HepG2 (cell line): ENCODE results near the gene ARIH2. TPM values are rescaled to one million over a fixed set of nuclear protein-coding genes. Genes with fewer than 3 reads are reported as not detected.
A peak's percentile ranks its signal among the peaks of the same experiment; 100 is the strongest.

ENCODE experiments used
- ATAC-seq: fragments of 200-7000 bp; cut with Tn5 transposase; 3 replicates; pipeline ENCODE4 v1.9.1; 2020; ENCODE audit warnings: mild to moderate bottlenecking, moderate library complexity
- BruUV-seq: library from RNA; stranded (reverse); fragments of 400-500 nt; replicated peaks from 2 replicates; lab custom pipeline; 2021; lab: Mats Ljungman, UMichigan
- CTCF ChIA-PET: fragments of 300-600 bp; formaldehyde crosslinking; extraction: SDS; loops from one replicate; lab custom pipeline; 2021; ENCODE audit warnings: low total read pairs, inconsistent platforms, low intra/inter-chr PET ratio; lab: Yijun Ruan, JAX
- POLR2A ChIA-PET: fragments of 350-600 bp; sonication (Branson Sonifier 250); formaldehyde crosslinking; loops from one replicate; lab custom pipeline; 2020; ENCODE audit warnings: antibody characterized with exemption, inconsistent platforms; lab: Yijun Ruan, JAX
- DNase-seq: peaks from one replicate; pipeline ENCODE4 v3.0.0-alpha.2; 2015; ENCODE audit warnings: low spot score
- FAIRE-seq: peaks from 3 replicates; lab custom pipeline; 2011; peaks lifted over from hg19 to GRCh38; lab: Jason Lieb, UNC
- H2AFZ ChIP-seq: one replicate; pipeline ENCODE4 v1.6.1; 2011; ENCODE audit warnings: low read length, inconsistent platforms
- H3K27ac ChIP-seq: fragments of 300-600 bp; 3 replicates; pipeline ENCODE4 v1.8.0; 2011; ENCODE audit warnings: mixed run types, mild to moderate bottlenecking, mixed read lengths, low read length, inconsistent platforms; ENCODE audit not compliant: insufficient read depth; ENCODE audit errors: extremely low read length
- H3K27me3 ChIP-seq, 2 experiments: fragments of 200-600 bp in 1 of 2; 2 replicates in 1 of 2; 3 replicates in 1 of 2; pipeline versions ENCODE4 v1.6.0 to v1.8.0; 2011; ENCODE audit warnings: low read length in 2 of 2, mild to moderate bottlenecking in 2 of 2, moderate library complexity in 2 of 2, inconsistent platforms in 1 of 2; ENCODE audit not compliant: insufficient read depth in 2 of 2, control insufficient read depth in 1 of 2
- H3K36me3 ChIP-seq, 2 experiments: fragments of 200-600 bp in 1 of 2; replicated peaks in 1 of 2; 2 replicates in 1 of 2; 3 replicates in 1 of 2; pipeline versions ENCODE4 v1.5.1 to v1.8.0; 2011; ENCODE audit warnings: low read length in 2 of 2, inconsistent platforms in 1 of 2; ENCODE audit not compliant: insufficient read depth in 2 of 2, control insufficient read depth in 1 of 2
- H3K4me1 ChIP-seq: 2 replicates; pipeline ENCODE4 v1.5.1; 2012; ENCODE audit warnings: low read length, inconsistent platforms; ENCODE audit not compliant: insufficient read depth
- H3K4me2 ChIP-seq: 2 replicates; pipeline ENCODE4 v1.6.0; 2011; ENCODE audit warnings: low read depth, low read length, inconsistent platforms
- H3K4me3 ChIP-seq, 3 experiments: fragments of 200-600 bp in 1 of 3; sonication (generic), shearing (Covaris generic) in 1 of 3; replicated peaks in 1 of 3; 2 replicates each; pipeline ENCODE4 v1.5.1; 2011 to 2016; ENCODE audit warnings: low read length in 3 of 3, inconsistent platforms in 2 of 3, low read depth in 2 of 3, mild to moderate bottlenecking in 2 of 3, control low read depth in 1 of 3, mixed read lengths in 1 of 3; ENCODE audit not compliant: insufficient read depth in 1 of 3
- H3K79me2 ChIP-seq: one replicate; pipeline ENCODE4 v1.6.1; 2011; ENCODE audit warnings: low read length, inconsistent platforms; ENCODE audit not compliant: insufficient read depth
- H3K9ac ChIP-seq: 2 replicates; pipeline ENCODE4 v1.6.0; 2011; ENCODE audit warnings: mild to moderate bottlenecking, low read depth, low read length, inconsistent platforms; ENCODE audit not compliant: insufficient read depth
- H3K9me3 ChIP-seq: 2 replicates; pipeline ENCODE4 v1.5.1; 2012; ENCODE audit warnings: mild to moderate bottlenecking, low read length
- H4K20me1 ChIP-seq: 2 replicates; pipeline ENCODE4 v1.6.0; 2011; ENCODE audit warnings: inconsistent platforms, mild to moderate bottlenecking, low read length, moderate library complexity; ENCODE audit not compliant: insufficient read depth
- HDAC2 ChIP-seq: sonication (generic); formaldehyde crosslinking; IDR thresholded peaks from 2 replicates; pipeline ENCODE4 v1.4.0; 2020; ENCODE audit warnings: missing genetic modification reagents
- KDM1A ChIP-seq: IDR thresholded peaks from 2 replicates; pipeline ENCODE4 v1.6.1; 2016; ENCODE audit warnings: missing compliant biosample characterization
- KLF16 ChIP-seq, 2 experiments: sonication (generic) in 1 of 2; formaldehyde crosslinking in 1 of 2; IDR thresholded peaks; 2 replicates each; pipeline versions ENCODE4 v1.6.1 to v1.8.0; 2016 to 2023; ENCODE audit warnings: missing genetic modification reagents in 2 of 2, missing compliant biosample characterization in 1 of 2
- NFYB ChIP-seq: sonication (generic); formaldehyde crosslinking; IDR thresholded peaks from 2 replicates; pipeline ENCODE4 v1.4.0; 2020; ENCODE audit warnings: missing genetic modification reagents
- ZC3H4 ChIP-seq: sonication (generic); formaldehyde crosslinking; IDR thresholded peaks from 2 replicates; pipeline ENCODE4 v1.4.0; 2020; ENCODE audit warnings: missing genetic modification reagents, borderline replicate concordance
- ZKSCAN1 ChIP-seq: fragments of 150-350 bp; IDR thresholded peaks from 2 replicates; pipeline ENCODE4 v1.6.1; 2014; ENCODE audit warnings: low read length
- ZNF230 ChIP-seq: sonication (generic); formaldehyde crosslinking; IDR thresholded peaks from 2 replicates; pipeline ENCODE4 v1.4.0; 2020; ENCODE audit warnings: mild to moderate bottlenecking, missing genetic modification reagents
- ZNF256 ChIP-seq: sonication (generic); formaldehyde crosslinking; conservative IDR thresholded peaks from 2 replicates; pipeline ENCODE4 v1.4.0; 2020; ENCODE audit warnings: missing genetic modification reagents
- ZNF782 ChIP-seq: sonication (generic); formaldehyde crosslinking; IDR thresholded peaks from 2 replicates; pipeline ENCODE4 v1.4.0; 2020; ENCODE audit warnings: missing genetic modification reagents, mild to moderate bottlenecking, borderline replicate concordance
- WGBS: methylation state at CpG from one replicate; pipeline ENCODE4 v1.1.6; 2017; ENCODE audit warnings: low lambda C conversion rate; 5-methylcytosine and 5-hydroxymethylcytosine counted together
- in situ Hi-C: cut with HindIII; loops from 2 replicates; pipeline ENCODE4 v1.10.0; 2017; ENCODE audit warnings: low pct_unique_long_range_greater_than_20kb; ENCODE audit not compliant: extremely low pct_ligation_motif_present
- intact Hi-C: fragments of 100-400 bp; cut with micrococcal nuclease; formaldehyde crosslinking; loops from one replicate; pipeline ENCODE4 v1.10.0; 2022; ENCODE audit not compliant: unreplicated experiment
- polyA plus RNA-seq, 8 experiments: library from polyadenylated mRNA; depleted of rRNA in 3 of 8; stranded (reverse) in 7 of 8; unstranded in 1 of 8; fragments of >200 nt; fragmentation: Illumina TruSeq in 4 of 8; extraction: Trizol in 4 of 8; gene quantifications; 2 replicates each; pipeline versions ENCODE4 v1.2.1 to v1.2.3, GENCODE V29; 2011 to 2016; ENCODE audit warnings: low read depth in 4 of 8, missing spikeins in 1 of 8, mixed read lengths in 1 of 8; ENCODE audit not compliant: insufficient read depth in 1 of 8
- total RNA-seq, 5 experiments: library from RNA; depleted of rRNA; stranded (reverse); fragments of >200 nt; fragmentation: Illumina TruSeq; extraction: Trizol; gene quantifications; 2 replicates each; pipeline ENCODE4 v1.2.3, GENCODE V29; 2016; ENCODE audit warnings: low read depth in 1 of 5
- TF ChIP-seq, protein P1 (sequence below): sonication (generic); formaldehyde crosslinking; IDR thresholded peaks from 2 replicates; pipeline ENCODE4 v1.4.0; 2020; ENCODE audit warnings: mild to moderate bottlenecking, low read depth, missing genetic modification reagents
- TF ChIP-seq, protein P2 (sequence below): sonication (generic); formaldehyde crosslinking; conservative IDR thresholded peaks from 2 replicates; pipeline ENCODE4 v1.8.0; 2022; ENCODE audit warnings: low read depth, missing genetic modification reagents
- TF ChIP-seq, protein P3 (sequence below): sonication (generic); formaldehyde crosslinking; IDR thresholded peaks from 2 replicates; pipeline ENCODE4 v1.5.0; 2020; ENCODE audit warnings: mild to moderate bottlenecking, missing genetic modification reagents, borderline replicate concordance

Gene ARIH2
- total and polyA plus RNA-seq, 2 of the 13 experiments (the other 11 are each of a cell fraction or from before 2014, with no cell fraction given), result 64.8 to 83.3 TPM

DNA sequence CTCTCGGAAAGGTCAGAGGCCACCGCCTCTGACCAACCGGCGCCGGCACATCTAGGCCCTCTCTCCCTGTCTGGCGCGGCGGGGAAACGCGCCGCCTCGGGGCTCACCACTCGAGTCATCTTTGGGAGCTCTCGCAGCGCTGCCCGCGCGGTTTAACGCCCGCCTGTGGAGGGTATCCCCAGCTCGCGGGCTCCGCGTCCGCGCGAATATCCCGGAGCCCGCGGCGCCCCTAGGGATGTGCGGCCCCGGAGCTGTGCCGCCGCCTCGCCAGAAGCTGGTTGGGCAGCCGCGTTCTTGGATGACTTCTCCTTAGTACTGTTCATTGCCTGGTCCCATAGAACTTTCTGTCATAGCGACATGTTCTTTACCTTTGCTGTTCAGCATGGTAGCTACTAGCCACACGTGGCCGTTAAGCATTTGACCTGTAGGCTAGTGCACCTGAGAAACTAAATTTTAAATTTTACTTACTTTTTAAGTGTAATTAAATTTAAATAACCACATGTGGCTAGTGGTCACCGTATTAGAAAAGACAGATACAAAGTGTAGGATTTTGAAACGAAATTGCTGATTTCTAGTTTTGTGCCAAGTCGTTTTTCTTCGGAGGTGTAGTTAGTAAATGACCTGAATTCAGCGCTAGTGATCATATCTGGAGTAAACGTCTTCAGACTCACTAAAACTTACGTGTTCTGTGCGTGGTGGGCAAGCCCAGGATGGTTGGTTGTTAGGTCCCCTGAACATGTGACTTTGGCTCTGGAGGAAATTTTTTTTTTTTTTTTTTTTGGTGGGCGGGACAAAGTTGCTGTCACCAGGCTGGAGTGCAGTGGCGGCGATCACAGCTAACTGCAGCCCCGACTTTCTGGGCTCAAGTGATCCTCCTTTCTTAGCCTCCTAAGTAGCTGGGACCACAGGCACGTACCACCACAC is 835 bp downstream of the ARIH2 start:
- TSS peak; percentile 66 for BruUV-seq
- Histone ChIP-seq H4K20me1 (peaks cover 10% of the 10 kb centered on the region), H3K79me2 (peaks cover 41% of the 10 kb centered on the region), H3K36me3 (peaks cover 3 to 15% of the 10 kb centered on the region in 2 experiments; a peak in 3 of 5 replicates), H3K27ac (peak overlapping the region; percentile 95), H3K9me3 (no peaks in the 10 kb centered on the region), H2AFZ (no peak overlapping the region), H3K9ac (peak overlapping the region; percentile 89), H3K27me3 (no peaks in the 10 kb centered on the region; a peak in 1 of 5 replicates), H3K4me3 (peak overlapping the region; percentile 73 to 89 (median 88)), H3K4me2 (peak overlapping the region; percentile 97), H3K4me1 (peaks cover 25% of the 10 kb centered on the region)
- peak; percentile 85 for FAIRE-seq
- intact Hi-C loops (loop anchor here (2.0 to 5.0 kb wide), 3 partner anchors 63 to 172 kb away; partner anchors contain the start of gene PRKAR2A), in situ Hi-C loops (no loop called here)
- peak; percentile 74 for DNase-seq
- WGBS, result 2% methylated on average over 16 of the region's 54 CpGs
- POLR2A ChIA-PET, result interaction anchor here (0.6 to 3.1 kb wide), 13 partner anchors 9 to 545 kb away, joined by 3 to 39 read pairs (median 3); partner anchors contain the start of genes IMPDH2, NDUFAF3, PRKAR2A and SLC25A20
- CTCF ChIA-PET, result interaction anchor here (1.0 kb wide), 1 partner anchor 21 kb away, joined by 3 read pairs; the partner anchor contains the start of gene SLC25A20
- ATAC-seq, result peak; percentile 43
- TF ChIP-seq NFYB (CRISPR knock-in tag), result peak; percentile 6; the same call in 1 of the 2 replicates
- TF ChIP-seq, protein P1, sequence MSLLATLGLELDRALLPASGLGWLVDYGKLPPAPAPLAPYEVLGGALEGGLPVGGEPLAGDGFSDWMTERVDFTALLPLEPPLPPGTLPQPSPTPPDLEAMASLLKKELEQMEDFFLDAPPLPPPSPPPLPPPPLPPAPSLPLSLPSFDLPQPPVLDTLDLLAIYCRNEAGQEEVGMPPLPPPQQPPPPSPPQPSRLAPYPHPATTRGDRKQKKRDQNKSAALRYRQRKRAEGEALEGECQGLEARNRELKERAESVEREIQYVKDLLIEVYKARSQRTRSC (CRISPR knock-in tag), result no peak
- TF ChIP-seq ZNF256 (CRISPR knock-in tag), result no peak
- no peak for TF ChIP-seq ZKSCAN1
- TF ChIP-seq KLF16 (CRISPR knock-in tag; IDR thresholded peaks at IDR 0.05), result 0 out of 4 replicates have a peak, but pooled peaks of 1 of the 2 experiments have one; percentile 33
- TF ChIP-seq, protein P2, sequence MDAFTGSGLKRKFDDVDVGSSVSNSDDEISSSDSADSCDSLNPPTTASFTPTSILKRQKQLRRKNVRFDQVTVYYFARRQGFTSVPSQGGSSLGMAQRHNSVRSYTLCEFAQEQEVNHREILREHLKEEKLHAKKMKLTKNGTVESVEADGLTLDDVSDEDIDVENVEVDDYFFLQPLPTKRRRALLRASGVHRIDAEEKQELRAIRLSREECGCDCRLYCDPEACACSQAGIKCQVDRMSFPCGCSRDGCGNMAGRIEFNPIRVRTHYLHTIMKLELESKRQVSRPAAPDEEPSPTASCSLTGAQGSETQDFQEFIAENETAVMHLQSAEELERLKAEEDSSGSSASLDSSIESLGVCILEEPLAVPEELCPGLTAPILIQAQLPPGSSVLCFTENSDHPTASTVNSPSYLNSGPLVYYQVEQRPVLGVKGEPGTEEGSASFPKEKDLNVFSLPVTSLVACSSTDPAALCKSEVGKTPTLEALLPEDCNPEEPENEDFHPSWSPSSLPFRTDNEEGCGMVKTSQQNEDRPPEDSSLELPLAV (CRISPR knock-in tag), result no peak
- no peak for TF ChIP-seq HDAC2 (CRISPR knock-in tag)
- no peak for TF ChIP-seq ZNF782 (CRISPR knock-in tag)
- TF ChIP-seq, protein P3, sequence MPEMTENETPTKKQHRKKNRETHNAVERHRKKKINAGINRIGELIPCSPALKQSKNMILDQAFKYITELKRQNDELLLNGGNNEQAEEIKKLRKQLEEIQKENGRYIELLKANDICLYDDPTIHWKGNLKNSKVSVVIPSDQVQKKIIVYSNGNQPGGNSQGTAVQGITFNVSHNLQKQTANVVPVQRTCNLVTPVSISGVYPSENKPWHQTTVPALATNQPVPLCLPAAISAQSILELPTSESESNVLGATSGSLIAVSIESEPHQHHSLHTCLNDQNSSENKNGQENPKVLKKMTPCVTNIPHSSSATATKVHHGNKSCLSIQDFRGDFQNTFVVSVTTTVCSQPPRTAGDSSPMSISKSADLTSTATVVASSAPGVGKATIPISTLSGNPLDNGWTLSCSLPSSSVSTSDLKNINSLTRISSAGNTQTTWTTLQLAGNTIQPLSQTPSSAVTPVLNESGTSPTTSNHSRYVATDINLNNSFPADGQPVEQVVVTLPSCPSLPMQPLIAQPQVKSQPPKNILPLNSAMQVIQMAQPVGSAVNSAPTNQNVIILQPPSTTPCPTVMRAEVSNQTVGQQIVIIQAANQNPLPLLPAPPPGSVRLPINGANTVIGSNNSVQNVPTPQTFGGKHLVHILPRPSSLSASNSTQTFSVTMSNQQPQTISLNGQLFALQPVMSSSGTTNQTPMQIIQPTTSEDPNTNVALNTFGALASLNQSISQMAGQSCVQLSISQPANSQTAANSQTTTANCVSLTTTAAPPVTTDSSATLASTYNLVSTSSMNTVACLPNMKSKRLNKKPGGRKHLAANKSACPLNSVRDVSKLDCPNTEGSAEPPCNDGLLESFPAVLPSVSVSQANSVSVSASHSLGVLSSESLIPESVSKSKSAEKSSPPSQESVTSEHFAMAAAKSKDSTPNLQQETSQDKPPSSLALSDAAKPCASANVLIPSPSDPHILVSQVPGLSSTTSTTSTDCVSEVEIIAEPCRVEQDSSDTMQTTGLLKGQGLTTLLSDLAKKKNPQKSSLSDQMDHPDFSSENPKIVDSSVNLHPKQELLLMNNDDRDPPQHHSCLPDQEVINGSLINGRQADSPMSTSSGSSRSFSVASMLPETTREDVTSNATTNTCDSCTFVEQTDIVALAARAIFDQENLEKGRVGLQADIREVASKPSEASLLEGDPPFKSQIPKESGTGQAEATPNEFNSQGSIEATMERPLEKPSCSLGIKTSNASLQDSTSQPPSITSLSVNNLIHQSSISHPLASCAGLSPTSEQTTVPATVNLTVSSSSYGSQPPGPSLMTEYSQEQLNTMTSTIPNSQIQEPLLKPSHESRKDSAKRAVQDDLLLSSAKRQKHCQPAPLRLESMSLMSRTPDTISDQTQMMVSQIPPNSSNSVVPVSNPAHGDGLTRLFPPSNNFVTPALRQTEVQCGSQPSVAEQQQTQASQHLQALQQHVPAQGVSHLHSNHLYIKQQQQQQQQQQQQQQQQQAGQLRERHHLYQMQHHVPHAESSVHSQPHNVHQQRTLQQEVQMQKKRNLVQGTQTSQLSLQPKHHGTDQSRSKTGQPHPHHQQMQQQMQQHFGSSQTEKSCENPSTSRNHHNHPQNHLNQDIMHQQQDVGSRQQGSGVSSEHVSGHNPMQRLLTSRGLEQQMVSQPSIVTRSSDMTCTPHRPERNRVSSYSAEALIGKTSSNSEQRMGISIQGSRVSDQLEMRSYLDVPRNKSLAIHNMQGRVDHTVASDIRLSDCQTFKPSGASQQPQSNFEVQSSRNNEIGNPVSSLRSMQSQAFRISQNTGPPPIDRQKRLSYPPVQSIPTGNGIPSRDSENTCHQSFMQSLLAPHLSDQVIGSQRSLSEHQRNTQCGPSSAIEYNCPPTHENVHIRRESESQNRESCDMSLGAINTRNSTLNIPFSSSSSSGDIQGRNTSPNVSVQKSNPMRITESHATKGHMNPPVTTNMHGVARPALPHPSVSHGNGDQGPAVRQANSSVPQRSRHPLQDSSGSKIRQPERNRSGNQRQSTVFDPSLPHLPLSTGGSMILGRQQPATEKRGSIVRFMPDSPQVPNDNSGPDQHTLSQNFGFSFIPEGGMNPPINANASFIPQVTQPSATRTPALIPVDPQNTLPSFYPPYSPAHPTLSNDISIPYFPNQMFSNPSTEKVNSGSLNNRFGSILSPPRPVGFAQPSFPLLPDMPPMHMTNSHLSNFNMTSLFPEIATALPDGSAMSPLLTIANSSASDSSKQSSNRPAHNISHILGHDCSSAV, result no peak
- no peak for TF ChIP-seq ZC3H4 (CRISPR knock-in tag)
- TF ChIP-seq KDM1A (CRISPR knock-in tag), result no peak
- TF ChIP-seq ZNF230 (CRISPR knock-in tag), result no peak
